Activated T-helper 17 cell treated with anti-CD3 and anti-CD28 coated beads, Interleukin-2, amount 50 U/mL, for 72 hours (primary cell): Measurements from ENCODE around the gene KIRREL3. TPM values are rescaled to one million over a fixed set of nuclear protein-coding genes. Genes with fewer than 3 reads are reported as not detected.

Source experiments
- ATAC-seq: fragments of 150-1000 bp; cut with Tn5 transposase; replicated peaks from 2 replicates; pipeline ENCODE4 v1.10.0; 2021; ENCODE audit warnings: mild to moderate bottlenecking, moderate library complexity
- H3K27ac Mint-ChIP-seq: one replicate; pipeline ENCODE4 v1.8.0; 2022; ENCODE audit warnings: mixed read lengths
- H3K27me3 Mint-ChIP-seq: one replicate; pipeline ENCODE4 v1.8.0; 2022; ENCODE audit warnings: mixed read lengths
- H3K36me3 Mint-ChIP-seq: one replicate; pipeline ENCODE4 v1.8.0; 2022; ENCODE audit warnings: low read depth, mild to moderate bottlenecking, mixed read lengths
- H3K4me1 Mint-ChIP-seq: one replicate; pipeline ENCODE4 v1.8.0; 2022; ENCODE audit warnings: mixed read lengths
- H3K4me3 Mint-ChIP-seq: one replicate; pipeline ENCODE4 v1.8.0; 2022; ENCODE audit warnings: mild to moderate bottlenecking, mixed read lengths
- H3K9me3 Mint-ChIP-seq: one replicate; pipeline ENCODE4 v1.8.0; 2022; ENCODE audit warnings: mixed read lengths
- total RNA-seq, 2 donors: library from RNA; stranded (reverse); gene quantifications; one replicate each; pipeline ENCODE4 v1.2.3, GENCODE V29; 2022

KIRREL3 gene
- total RNA-seq, 2 donors from 2014 or later = not detected

DNA sequence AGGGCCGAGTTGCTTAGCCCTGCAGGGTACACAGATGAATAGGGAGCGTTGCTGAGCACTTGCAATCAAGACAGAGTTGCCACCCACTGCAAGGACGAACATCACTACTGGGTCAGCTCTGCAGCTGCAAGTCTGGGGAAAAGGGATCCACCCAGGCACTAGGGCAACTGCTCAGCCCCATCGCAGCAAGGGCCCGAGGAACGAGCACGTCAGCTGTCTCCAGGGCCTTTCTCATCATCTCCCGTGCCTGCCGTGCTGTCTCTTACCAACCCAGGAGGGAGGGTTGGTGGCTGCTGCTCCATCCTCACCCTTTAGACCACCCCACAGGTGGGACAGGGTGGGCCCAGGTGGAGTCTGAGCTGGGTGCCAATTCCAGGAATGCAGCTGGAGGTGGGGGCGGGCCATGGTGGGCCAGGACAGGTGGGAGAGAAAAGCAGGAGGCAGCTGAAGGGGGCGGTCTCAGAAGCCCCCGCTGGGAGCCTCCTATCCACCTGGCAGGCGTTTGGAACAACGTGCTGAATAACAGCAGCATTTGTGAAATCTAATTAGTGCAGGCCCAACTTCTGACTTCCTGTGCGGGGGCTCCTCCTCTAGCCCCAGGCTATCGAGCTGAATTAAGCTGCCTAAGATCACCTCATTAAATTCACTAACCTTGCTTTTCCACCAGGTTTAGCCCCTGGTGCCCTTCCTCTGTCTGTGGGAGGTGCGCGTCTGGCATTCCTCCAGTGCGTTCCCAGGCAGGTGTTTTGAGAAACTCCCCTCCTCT lies 392.6 kb downstream of the KIRREL3 start:
- no peak overlapping the region for H3K27ac Mint-ChIP-seq
- ATAC-seq = no peak
- H3K27me3 Mint-ChIP-seq = peaks cover 28% of the 10 kb centered on the region
- H3K4me1 Mint-ChIP-seq = no peaks in the 10 kb centered on the region
- H3K36me3 Mint-ChIP-seq = no peaks in the 10 kb centered on the region
- H3K4me3 Mint-ChIP-seq = no peak overlapping the region
- H3K9me3 Mint-ChIP-seq = no peaks in the 10 kb centered on the region

DNA sequence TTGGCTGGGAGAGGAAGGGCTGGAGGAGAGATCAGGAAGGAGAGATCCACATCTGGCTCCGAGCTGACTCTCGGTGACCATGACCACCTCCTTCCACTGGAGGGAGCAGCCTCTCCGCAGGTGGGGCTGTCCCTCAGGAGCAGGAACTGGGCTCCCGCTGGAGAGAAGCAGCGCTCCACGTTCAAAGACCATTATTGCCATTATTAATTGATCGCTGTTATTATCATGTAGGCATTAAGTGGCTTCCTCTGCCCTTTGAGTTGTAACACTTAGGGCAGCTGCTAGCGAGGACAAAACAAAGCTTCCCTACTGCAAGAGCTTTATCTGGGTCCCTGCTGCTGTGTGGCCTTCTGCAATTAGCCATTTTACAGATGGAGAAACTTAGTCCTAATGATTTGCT lies 393.2 kb downstream of the KIRREL3 start:
- H3K4me3 Mint-ChIP-seq = no peak overlapping the region
- no peaks in the 10 kb centered on the region for H3K4me1 Mint-ChIP-seq
- ATAC-seq = no peak
- no peaks in the 10 kb centered on the region for H3K36me3 Mint-ChIP-seq
- peaks cover 31% of the 10 kb centered on the region for H3K27me3 Mint-ChIP-seq
- H3K9me3 Mint-ChIP-seq = no peaks in the 10 kb centered on the region
- no peak overlapping the region for H3K27ac Mint-ChIP-seq

DNA sequence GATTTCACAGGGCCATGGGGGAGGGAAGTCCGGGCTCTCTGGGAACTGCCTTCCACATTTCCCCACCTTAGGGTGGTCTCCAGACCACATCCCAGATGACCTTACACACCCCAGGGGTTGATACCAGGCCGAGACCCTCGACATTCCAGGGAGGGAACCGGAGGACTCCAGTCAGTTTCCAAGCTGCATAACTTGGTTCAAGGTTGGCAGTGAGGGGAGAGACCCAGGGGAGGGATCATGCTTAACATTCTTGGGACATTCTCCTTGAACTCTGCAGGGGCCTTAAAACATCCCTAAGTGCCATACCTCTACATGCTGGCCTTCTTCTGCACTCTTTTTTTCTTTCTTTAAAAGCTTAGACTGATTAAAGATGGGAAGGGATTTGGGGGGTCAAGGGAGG lies 394.1 kb downstream of the KIRREL3 start:
- H3K27me3 Mint-ChIP-seq = peaks cover 35% of the 10 kb centered on the region
- no peak overlapping the region for H3K27ac Mint-ChIP-seq

DNA sequence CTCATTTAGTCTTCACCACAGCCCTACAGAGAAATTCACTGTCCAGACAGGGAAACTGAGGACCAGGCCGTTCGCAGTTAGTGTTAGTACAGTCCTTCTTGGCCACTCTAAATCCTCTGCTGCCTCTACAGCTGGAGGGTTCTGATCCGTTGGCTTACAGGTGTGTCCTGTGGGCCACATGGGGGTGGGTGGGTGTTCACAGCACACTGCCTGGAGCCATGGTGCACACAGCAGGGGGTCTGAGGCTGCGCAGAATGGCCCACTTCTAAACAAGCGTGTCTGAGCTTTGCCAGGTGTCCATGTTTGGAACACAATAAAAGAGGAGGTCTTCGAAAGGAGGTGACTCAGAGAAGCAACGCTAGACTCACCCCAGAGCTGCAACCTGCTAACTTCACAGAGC lies 396.1 kb downstream of the KIRREL3 start:
- Mint-ChIP-seq H3K4me3 (no peak overlapping the region), H3K27ac (no peak overlapping the region), H3K4me1 (no peaks in the 10 kb centered on the region), H3K36me3 (no peaks in the 10 kb centered on the region), H3K27me3 (peaks cover 35% of the 10 kb centered on the region), H3K9me3 (no peaks in the 10 kb centered on the region)
- ATAC-seq = no peak

More for the DNA sequence above, 394.1 kb downstream of the KIRREL3 start:
- ATAC-seq = no peak
- Mint-ChIP-seq H3K36me3 (no peaks in the 10 kb centered on the region), H3K4me1 (no peaks in the 10 kb centered on the region), H3K4me3 (no peak overlapping the region), H3K9me3 (no peaks in the 10 kb centered on the region)

DNA sequence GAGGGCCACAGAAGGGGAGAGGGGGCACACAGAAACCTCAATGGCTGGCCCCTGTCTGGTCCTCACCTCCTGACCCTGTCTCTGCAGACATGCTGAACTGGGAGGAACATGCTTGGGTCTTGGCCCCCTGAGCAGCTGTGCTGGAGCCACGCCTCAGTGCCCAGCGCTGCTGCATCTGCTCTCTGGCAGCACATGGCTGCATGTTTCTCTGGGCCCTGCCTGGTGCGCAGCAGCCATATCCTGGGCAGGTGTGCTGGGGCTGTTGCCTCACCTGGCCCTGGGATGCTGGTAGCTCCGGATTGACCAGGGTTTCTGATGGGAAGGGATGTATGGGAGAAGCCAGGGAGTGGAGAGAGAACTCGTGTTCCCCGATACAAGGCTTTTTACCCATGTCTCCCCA lies 397.1 kb downstream of the KIRREL3 start:
- no peaks in the 10 kb centered on the region for H3K4me1 Mint-ChIP-seq
- peaks cover 35% of the 10 kb centered on the region for H3K27me3 Mint-ChIP-seq
- H3K9me3 Mint-ChIP-seq = peaks cover 5% of the 10 kb centered on the region
- no peak overlapping the region for H3K4me3 Mint-ChIP-seq
- no peak for ATAC-seq
- no peak overlapping the region for H3K27ac Mint-ChIP-seq
- no peaks in the 10 kb centered on the region for H3K36me3 Mint-ChIP-seq

DNA sequence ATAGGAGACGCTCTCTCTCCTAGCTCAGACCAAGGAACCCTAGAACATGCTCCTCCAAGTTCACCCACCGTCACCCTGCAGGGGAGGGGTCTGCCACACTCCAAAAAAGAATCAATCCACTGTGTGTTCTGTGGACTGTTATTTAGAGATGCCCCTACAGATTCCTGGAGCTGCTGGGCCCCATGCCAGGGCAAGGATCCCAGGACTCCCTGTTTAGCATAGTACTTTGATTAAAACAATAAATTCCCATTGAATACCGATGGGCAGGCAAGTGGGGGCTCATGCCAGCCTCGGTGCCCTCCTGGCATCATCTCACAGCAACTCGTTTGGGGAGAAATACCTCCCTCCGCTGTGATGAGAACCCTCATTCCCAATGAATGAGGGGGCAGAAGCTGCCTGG lies 397.6 kb downstream of the KIRREL3 start:
- H3K27me3 Mint-ChIP-seq = peaks cover 36% of the 10 kb centered on the region
- no peak for ATAC-seq
- H3K4me1 Mint-ChIP-seq = no peaks in the 10 kb centered on the region
- H3K27ac Mint-ChIP-seq = no peak overlapping the region
- peaks cover 6% of the 10 kb centered on the region for H3K9me3 Mint-ChIP-seq
- H3K36me3 Mint-ChIP-seq = no peaks in the 10 kb centered on the region
- no peak overlapping the region for H3K4me3 Mint-ChIP-seq

DNA sequence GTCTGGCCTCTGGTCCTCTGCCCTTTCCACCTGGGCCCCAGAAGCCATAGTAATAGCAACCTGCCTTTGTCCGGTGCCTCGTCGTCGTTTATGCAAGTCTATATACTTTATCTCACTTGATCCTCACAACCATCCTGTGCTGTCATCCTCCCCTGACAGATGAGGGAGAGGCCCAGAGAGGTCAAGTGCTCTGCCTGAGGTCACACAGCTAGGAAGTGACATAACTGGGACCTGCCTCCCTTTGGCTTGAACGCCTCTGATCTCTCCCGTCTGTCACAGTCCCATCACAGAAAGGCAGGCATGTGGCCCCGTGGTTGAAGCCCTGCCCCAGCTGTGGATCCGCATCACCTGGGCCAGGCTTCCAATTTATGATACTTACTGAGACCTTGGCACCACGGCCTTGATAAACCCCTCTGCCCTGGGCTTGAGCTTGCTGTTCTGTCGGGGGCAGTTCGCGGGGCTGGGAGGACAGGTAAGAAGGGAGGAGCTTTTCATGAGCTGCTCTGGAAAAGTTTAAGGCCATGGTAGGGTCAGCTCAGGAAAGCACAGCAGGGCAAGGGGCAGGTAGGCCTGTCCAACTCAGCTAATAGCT lies 398.1 kb downstream of the KIRREL3 start:
- Mint-ChIP-seq H3K9me3 (peaks cover 6% of the 10 kb centered on the region), H3K4me3 (no peak overlapping the region), H3K4me1 (no peaks in the 10 kb centered on the region), H3K27me3 (peaks cover 39% of the 10 kb centered on the region), H3K27ac (no peak overlapping the region), H3K36me3 (no peaks in the 10 kb centered on the region)
- ATAC-seq = no peak

DNA sequence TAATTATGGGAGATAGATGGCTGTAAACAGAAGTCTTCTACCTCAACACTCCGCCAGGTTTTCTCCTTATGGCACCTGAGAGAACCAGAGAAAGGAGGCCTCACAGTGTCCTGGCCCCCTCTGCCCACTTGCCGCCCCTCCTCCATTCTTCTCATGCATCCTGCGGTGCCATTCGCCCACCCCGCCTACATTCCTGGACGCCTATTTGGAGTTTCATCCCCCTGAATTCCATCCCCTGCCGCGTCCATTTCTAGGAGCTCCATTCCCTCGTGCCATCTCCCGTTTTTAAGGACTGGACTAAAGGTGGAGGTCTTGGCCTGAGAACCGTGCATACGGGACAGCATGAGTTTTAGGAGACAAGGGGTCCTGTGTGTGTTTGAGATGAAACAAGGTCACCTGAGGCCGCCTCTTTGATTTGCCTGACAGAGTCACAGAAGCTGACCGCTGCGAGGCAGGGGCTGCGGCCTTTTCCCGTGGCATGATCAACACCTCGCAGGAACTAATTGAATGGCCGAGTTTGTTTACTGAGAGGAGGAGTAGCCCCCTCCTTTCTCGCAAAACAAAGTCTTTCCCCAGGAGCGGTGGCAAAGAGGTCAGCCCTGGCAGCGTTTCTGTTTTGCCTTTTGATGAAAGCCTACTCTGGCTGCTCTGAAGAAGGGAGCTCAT lies 398.9 kb downstream of the KIRREL3 start:
- no peak for ATAC-seq
- no peak overlapping the region for H3K4me3 Mint-ChIP-seq

DNA sequence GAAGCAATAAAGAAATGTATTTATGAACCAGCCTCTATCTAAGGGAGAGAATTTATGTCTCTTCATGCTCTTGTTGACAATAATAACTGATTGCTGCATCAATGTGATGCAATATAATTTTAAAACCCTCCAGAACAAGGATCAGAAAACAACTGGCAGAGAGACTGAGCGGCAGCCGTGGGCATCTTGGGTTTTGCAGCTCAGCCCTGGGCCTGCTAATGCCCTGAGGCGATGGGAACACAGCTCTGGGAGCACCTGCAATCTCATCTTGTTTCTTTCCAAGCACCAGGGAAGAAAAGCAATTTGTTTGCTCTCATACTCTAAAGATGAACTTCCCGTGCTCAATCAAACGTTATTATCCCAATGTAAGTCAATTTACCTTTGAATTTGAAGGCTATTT lies 399.4 kb downstream of the KIRREL3 start:
- Mint-ChIP-seq H3K4me1 (no peaks in the 10 kb centered on the region), H3K4me3 (no peak overlapping the region)
- no peak for ATAC-seq

More for the DNA sequence above, 398.9 kb downstream of the KIRREL3 start:
- Mint-ChIP-seq H3K9me3 (peaks cover 6% of the 10 kb centered on the region), H3K4me1 (no peaks in the 10 kb centered on the region), H3K27me3 (peaks cover 33% of the 10 kb centered on the region), H3K36me3 (no peaks in the 10 kb centered on the region), H3K27ac (no peak overlapping the region)

DNA sequence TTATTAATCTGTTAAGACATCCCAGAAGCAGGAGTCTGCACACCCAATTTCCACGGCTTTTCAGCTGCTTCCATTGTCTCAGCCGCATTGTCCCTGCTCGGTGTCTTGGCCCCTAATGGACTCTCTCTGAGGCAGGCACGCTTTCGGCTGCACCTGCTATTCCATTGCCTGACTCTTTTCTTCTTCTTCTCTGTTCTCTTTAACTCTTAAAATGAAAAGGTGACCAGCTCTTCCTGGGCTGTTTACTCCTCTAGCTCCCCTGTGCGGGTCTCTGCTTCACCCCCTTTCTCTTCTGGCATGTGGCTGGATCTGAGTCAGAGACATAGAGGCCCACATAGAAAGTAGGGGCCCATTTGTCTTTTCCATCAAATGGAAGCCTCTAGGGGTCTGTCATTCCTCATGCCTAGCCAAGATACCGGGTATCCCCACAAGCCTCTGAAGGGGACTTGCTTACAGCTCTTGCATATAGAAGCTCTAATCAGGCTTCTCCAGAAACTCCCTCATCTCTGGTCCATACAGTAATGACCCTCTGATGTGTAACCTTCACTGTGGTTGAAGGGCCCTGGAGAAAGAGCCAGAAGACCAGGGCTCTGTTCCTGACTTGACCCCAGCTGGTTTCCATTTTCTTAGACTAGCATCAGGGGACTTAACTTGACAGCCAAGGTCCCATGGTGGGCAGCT lies 401.2 kb downstream of the KIRREL3 start:
- Mint-ChIP-seq H3K27me3 (peaks cover 16% of the 10 kb centered on the region), H3K27ac (no peak overlapping the region)

More for the DNA sequence above, 399.4 kb downstream of the KIRREL3 start:
- no peaks in the 10 kb centered on the region for H3K36me3 Mint-ChIP-seq
- peaks cover 29% of the 10 kb centered on the region for H3K27me3 Mint-ChIP-seq
- no peak overlapping the region for H3K27ac Mint-ChIP-seq
- peaks cover 6% of the 10 kb centered on the region for H3K9me3 Mint-ChIP-seq

DNA sequence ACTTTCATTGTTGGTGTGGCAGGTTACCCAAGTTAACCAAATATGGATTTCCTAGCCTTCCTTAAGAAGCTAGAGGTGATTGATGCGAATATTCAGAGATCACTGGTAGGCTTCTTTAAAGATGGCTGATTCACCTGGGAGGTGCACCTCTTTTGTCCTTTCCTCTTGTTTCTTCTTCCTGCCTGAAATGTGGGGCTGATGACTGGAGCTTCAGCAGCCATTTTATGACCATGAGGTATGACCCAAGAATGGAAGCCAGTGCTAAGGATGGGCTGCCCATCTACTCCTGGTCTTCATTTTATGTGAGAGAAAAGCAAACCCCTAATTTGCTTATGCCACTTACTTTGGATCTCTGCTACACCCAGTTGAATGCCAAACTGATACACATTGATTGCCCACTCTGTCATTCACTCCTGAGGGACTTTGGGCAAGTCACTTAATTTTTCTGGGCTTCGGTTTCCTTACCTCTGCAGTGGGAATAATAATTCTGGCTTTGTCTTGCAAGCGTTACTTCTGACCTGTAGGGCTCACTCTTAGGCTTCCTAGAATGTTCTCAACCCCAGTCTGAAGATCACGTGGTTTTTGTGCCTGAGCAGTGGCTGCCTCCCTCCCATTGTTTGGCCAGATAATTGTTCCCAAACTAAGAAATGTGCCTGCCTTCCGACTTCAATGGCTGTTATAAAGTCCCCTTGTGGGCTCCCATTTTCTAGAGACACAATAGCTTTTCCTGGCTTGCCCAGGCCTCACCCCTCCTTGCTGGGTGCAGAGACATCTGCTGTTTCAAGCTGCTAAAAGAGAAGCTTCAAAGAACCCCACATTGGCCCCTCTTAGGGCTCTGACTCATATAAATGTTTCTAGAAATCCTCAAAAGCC lies 402.0 kb downstream of the KIRREL3 start:
- Mint-ChIP-seq H3K36me3 (no peaks in the 10 kb centered on the region), H3K27ac (no peak overlapping the region), H3K9me3 (peaks cover 6% of the 10 kb centered on the region), H3K4me1 (no peaks in the 10 kb centered on the region), H3K4me3 (no peak overlapping the region), H3K27me3 (peaks cover 11% of the 10 kb centered on the region)
- no peak for ATAC-seq

More for the DNA sequence above, 401.2 kb downstream of the KIRREL3 start:
- ATAC-seq = no peak
- H3K4me1 Mint-ChIP-seq = no peaks in the 10 kb centered on the region
- H3K36me3 Mint-ChIP-seq = no peaks in the 10 kb centered on the region
- H3K4me3 Mint-ChIP-seq = no peak overlapping the region
- peaks cover 6% of the 10 kb centered on the region for H3K9me3 Mint-ChIP-seq

DNA sequence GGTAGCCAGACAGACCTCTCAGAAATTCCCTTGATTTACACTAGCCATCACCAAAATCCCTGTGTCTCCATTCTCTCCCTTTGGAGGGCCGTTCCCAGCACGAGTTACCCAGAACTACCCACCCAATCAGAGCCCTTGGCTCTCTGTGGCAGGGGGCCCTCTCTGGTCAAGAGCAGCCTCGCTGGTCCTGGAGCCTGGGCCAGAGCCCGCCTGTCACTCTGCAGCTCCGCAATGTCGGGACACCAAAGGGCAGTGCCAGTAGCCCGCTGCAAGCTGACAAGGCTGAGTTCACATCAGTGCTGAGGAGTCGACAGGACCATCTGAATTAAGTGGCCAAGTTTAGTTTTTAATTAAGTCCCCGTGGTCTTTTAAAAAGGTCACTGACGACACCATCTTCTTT lies 403.5 kb downstream of the KIRREL3 start:
- Mint-ChIP-seq H3K4me3 (no peak overlapping the region), H3K27ac (no peak overlapping the region), H3K36me3 (no peaks in the 10 kb centered on the region), H3K4me1 (no peaks in the 10 kb centered on the region), H3K9me3 (peaks cover 6% of the 10 kb centered on the region), H3K27me3 (peaks cover 7% of the 10 kb centered on the region)
- no peak for ATAC-seq

DNA sequence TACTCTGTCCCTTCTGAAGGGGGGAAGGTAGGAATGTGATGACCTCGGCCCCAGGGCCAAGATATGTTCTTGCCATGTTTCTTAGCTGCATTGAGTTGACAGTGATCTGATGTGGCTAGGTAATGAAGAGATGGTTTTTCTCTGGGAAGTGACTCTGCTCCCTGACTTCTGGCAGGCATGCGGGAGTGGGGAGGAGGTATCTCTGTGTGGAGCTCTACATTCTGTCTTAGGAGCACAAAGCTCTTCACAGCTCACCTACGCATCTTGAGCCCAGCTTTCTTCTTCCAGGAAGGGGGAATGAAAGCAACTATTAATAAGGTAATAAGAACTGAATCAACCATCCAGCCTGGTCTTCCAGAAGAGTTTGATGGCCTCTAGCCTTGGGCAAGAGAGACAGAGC lies 404.1 kb downstream of the KIRREL3 start:
- no peaks in the 10 kb centered on the region for H3K36me3 Mint-ChIP-seq
- H3K4me3 Mint-ChIP-seq = no peak overlapping the region
- no peaks in the 10 kb centered on the region for H3K4me1 Mint-ChIP-seq
- peaks cover 6% of the 10 kb centered on the region for H3K9me3 Mint-ChIP-seq
- no peak overlapping the region for H3K27ac Mint-ChIP-seq
- peaks cover 4% of the 10 kb centered on the region for H3K27me3 Mint-ChIP-seq
- ATAC-seq = no peak

DNA sequence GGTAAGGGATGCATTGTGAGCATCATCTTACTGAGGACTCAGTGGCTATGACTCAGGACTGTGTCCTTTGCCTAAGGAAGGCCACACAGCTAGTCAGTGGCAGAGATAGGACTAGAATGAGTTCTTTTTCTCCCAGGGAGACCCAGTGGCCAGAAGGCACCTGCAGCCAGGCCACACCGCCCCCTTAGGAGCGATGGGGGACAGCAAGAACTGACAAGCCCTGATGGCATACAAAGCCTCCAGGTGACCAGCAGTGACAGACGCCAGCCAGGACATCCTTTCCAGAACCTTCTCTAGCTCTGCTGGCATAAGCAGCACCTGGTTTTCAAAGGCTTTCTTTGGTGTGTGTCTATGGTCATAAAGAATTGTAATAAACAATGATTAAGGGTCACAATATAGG lies 405.0 kb downstream of the KIRREL3 start:
- Mint-ChIP-seq H3K27ac (no peak overlapping the region), H3K36me3 (no peaks in the 10 kb centered on the region), H3K9me3 (peaks cover 6% of the 10 kb centered on the region), H3K4me3 (no peak overlapping the region), H3K4me1 (no peaks in the 10 kb centered on the region), H3K27me3 (peaks cover 4% of the 10 kb centered on the region)
- no peak for ATAC-seq
